WTC11 (cell line): ENCODE measurements around the gene TH.

ENCODE experiments used
- CBFB ChIP-seq: sonication (generic); formaldehyde crosslinking; IDR thresholded peaks from 2 replicates; pipeline ENCODE4 v1.8.1; 2022; ENCODE audit warnings: mild to moderate bottlenecking, low read depth, missing genetic modification reagents
- CTCF ChIP-seq: fragments of 200-600 bp; IDR thresholded peaks from 2 replicates; pipeline ENCODE4 v1.8.0; 2022; ENCODE audit warnings: antibody characterized with exemption
- E2F5 ChIP-seq: sonication (generic); formaldehyde crosslinking; IDR thresholded peaks from 2 replicates; pipeline ENCODE4 v1.8.1; 2022; ENCODE audit warnings: mild to moderate bottlenecking, moderate library complexity, missing genetic modification reagents
- NFE2L1 ChIP-seq: sonication (generic); formaldehyde crosslinking; IDR thresholded peaks from 2 replicates; pipeline ENCODE4 v1.8.1; 2023; ENCODE audit warnings: missing genetic modification reagents
- TEAD4 ChIP-seq: sonication (generic); formaldehyde crosslinking; IDR thresholded peaks from 2 replicates; pipeline ENCODE4 v1.8.0; 2022; ENCODE audit warnings: mild to moderate bottlenecking, missing genetic modification reagents
- TF ChIP-seq, protein P1 (sequence below): fragments of 250-450 bp; sonication (Bioruptor Pico); IDR thresholded peaks from 2 replicates; pipeline ENCODE4 v1.9.0; 2021; ENCODE audit warnings: mild to moderate bottlenecking

DNA sequence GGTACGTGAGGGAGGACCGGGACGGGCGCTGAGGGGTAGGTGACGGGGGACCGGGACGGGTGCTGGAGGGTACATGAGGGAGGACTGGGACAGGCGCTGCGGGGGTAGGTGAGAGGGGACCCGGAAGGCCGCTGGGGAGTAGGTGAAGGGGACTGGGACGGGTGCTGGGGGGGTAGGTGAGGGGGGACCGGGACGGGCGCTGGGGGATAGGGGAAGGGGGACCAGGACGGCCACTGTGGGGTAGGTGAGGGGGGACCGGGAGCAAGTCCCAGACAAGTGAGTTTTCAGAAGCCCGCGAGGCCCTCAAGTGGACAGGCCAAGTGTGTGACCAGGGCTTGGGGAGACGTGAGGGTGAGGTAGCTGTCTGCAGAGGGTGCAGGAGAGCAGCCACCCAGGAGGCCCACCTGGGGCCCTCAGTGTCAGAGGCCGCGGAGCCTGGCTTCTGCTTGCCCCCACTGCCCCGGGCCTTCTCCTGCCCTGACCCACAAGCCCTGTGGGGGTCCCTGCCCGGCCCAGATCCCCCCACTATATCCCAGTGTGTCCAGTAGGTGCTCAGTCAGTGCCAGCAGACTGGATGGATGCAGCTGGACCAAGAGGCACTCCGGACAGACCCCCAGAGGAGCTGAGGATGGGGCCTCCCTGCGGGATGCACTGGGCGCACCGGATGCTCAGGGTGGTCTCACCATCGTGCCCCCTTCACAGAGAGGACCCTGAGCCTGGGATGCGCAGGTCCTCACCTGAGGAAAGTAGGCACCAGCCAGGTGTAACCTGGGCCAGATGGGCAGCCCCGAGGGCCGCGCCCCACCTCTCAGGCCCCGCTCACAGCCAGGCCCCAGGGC, 44.2 kb upstream of the TH start:
- TF ChIP-seq CTCF (no peak), NFE2L1 (no peak), E2F5 (no peak), TEAD4 (no peak), CBFB (CRISPR knock-in tag) (no peak)
- TF ChIP-seq, protein P1, sequence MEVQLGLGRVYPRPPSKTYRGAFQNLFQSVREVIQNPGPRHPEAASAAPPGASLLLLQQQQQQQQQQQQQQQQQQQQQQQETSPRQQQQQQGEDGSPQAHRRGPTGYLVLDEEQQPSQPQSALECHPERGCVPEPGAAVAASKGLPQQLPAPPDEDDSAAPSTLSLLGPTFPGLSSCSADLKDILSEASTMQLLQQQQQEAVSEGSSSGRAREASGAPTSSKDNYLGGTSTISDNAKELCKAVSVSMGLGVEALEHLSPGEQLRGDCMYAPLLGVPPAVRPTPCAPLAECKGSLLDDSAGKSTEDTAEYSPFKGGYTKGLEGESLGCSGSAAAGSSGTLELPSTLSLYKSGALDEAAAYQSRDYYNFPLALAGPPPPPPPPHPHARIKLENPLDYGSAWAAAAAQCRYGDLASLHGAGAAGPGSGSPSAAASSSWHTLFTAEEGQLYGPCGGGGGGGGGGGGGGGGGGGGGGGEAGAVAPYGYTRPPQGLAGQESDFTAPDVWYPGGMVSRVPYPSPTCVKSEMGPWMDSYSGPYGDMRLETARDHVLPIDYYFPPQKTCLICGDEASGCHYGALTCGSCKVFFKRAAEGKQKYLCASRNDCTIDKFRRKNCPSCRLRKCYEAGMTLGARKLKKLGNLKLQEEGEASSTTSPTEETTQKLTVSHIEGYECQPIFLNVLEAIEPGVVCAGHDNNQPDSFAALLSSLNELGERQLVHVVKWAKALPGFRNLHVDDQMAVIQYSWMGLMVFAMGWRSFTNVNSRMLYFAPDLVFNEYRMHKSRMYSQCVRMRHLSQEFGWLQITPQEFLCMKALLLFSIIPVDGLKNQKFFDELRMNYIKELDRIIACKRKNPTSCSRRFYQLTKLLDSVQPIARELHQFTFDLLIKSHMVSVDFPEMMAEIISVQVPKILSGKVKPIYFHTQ (CRISPR knock-in tag) = no peak
